ENCODE measurements around the gene HES3. TPM values are rescaled to one million over a fixed set of nuclear protein-coding genes. Genes with fewer than 3 reads are reported as not detected.

HES3 gene
- total RNA-seq, 1 experiment from 2014 or later, result not detected

DNA sequence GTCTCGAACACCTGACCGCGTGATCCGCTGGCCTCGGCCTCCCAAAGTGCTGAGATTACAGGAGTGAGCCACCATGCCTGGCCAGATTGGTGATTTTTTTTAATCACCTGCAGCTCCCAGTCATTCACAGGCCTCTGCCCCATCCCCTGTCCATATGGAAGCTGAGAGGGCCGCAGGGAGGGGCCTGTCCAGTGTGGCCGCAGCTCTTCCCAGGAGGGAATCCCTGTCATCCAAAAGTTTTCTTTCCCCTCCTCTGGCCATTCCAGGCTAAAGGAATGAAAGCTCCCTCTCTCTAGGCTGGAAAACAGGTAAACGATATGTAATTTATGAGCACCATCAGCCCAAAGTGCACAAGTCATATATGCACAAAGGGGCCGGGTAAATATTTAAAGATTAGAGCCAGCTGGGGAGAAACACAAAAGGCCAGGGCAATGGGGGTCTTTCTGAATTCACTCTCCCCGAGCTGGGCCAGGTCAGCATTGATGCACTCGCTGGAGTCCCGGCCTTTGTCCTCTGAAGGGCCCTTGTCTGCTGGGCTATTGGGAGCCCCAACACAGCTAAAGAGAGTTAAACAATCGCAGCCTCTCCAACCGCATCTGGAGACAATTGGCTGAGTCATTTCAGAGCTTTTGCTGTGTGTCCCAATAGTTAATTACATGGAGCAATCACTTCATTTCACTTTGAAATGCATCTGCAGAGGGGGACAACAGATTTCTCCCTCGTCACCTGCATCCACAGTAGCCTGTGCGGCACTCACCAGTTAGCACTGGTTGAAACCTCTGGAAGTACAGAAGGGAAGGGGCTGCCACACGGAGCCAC lies 3.8 kb upstream of the HES3 start:
- no peaks in the 10 kb centered on the region for H3K9me2 ChIP-seq (ENCODE audit: insufficient read depth)
- H3K9ac ChIP-seq (ENCODE audit: low read length), result no peak overlapping the region
- peaks cover 8 to 40% of the 10 kb centered on the region in 2 experiments; a peak in 3 of 4 replicates for H3K4me1 ChIP-seq (ENCODE audit: control insufficient read depth in 1 of 2, insufficient read depth in 2 of 2, low read length in 2 of 2)
- ChIA-PET POLR2A (no interaction called here), RAD21 (ENCODE audit: low non-redundant PET in 1 of 2, low total read pairs in 2 of 2, uncharacterized antibody in 2 of 2, unreplicated experiment in 2 of 2) (no interaction called here), CTCF (interaction anchor here (1.2 kb wide), 1 partner anchor 35 kb away, joined by 5 read pairs; no protein-coding TSS in a partner anchor)
- intact Hi-C loops (cut with micrococcal nuclease), result no loop called here
- H3K4me3 ChIP-seq (replicated peaks in 1 of 2; ENCODE audit: low read depth in 1 of 2, low read length in 2 of 2), result no peak overlapping the region
- no peaks in the 10 kb centered on the region for H4K20me1 ChIP-seq (ENCODE audit: insufficient read depth)
- no TSS peak for BruUV-seq (replicated peaks)
- DNase-seq (ENCODE audit: low read depth, low spot score) (no peak), ATAC-seq (no peak)
- no peaks in the 10 kb centered on the region for H3K36me3 ChIP-seq (ENCODE audit: control insufficient read depth in 1 of 2, insufficient read depth in 2 of 2, low read length in 2 of 2)
- H3K4me2 ChIP-seq (ENCODE audit: low read length), result no peak overlapping the region
- TF ChIP-seq CBX3 (IDR thresholded peaks at IDR 0.05; ENCODE audit: low read depth) (no peak), TCF7L2 (IDR thresholded peaks at IDR 0.05; ENCODE audit: borderline replicate concordance, extremely low read depth, insufficient read depth, insufficient read length) (no peak), POLR2A (IDR thresholded peaks at IDR 0.05; ENCODE audit: borderline replicate concordance, extremely low read depth, insufficient read depth, insufficient read length) (no peak), JUND (IDR thresholded peaks at IDR 0.05) (no peak), ZNF274 (IDR thresholded peaks at IDR 0.05; ENCODE audit: low read depth, low read length) (no peak), YY1 (IDR thresholded peaks at IDR 0.05; ENCODE audit: extremely low read depth, insufficient replicate concordance, low read depth, low read length) (no peak), POLR2AphosphoS5 (IDR thresholded peaks at IDR 0.05; ENCODE audit: low read depth, low read length) (no peak), SP1 (IDR thresholded peaks at IDR 0.05; ENCODE audit: low read depth) (no peak)
- TF ChIP-seq, protein P1, sequence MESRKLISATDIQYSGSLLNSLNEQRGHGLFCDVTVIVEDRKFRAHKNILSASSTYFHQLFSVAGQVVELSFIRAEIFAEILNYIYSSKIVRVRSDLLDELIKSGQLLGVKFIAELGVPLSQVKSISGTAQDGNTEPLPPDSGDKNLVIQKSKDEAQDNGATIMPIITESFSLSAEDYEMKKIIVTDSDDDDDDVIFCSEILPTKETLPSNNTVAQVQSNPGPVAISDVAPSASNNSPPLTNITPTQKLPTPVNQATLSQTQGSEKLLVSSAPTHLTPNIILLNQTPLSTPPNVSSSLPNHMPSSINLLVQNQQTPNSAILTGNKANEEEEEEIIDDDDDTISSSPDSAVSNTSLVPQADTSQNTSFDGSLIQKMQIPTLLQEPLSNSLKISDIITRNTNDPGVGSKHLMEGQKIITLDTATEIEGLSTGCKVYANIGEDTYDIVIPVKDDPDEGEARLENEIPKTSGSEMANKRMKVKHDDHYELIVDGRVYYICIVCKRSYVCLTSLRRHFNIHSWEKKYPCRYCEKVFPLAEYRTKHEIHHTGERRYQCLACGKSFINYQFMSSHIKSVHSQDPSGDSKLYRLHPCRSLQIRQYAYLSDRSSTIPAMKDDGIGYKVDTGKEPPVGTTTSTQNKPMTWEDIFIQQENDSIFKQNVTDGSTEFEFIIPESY (IDR thresholded peaks at IDR 0.05; ENCODE audit: extremely low read depth, insufficient replicate concordance, low read length), result no peak
- TF ChIP-seq, protein P2, sequence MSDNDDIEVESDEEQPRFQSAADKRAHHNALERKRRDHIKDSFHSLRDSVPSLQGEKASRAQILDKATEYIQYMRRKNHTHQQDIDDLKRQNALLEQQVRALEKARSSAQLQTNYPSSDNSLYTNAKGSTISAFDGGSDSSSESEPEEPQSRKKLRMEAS (IDR thresholded peaks at IDR 0.05), result no peak
- TF ChIP-seq, protein P3, sequence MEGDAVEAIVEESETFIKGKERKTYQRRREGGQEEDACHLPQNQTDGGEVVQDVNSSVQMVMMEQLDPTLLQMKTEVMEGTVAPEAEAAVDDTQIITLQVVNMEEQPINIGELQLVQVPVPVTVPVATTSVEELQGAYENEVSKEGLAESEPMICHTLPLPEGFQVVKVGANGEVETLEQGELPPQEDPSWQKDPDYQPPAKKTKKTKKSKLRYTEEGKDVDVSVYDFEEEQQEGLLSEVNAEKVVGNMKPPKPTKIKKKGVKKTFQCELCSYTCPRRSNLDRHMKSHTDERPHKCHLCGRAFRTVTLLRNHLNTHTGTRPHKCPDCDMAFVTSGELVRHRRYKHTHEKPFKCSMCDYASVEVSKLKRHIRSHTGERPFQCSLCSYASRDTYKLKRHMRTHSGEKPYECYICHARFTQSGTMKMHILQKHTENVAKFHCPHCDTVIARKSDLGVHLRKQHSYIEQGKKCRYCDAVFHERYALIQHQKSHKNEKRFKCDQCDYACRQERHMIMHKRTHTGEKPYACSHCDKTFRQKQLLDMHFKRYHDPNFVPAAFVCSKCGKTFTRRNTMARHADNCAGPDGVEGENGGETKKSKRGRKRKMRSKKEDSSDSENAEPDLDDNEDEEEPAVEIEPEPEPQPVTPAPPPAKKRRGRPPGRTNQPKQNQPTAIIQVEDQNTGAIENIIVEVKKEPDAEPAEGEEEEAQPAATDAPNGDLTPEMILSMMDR (IDR thresholded peaks at IDR 0.05 in 2 of 3, conservative IDR thresholded peaks at IDR 0.05 in 1 of 3; ENCODE audit: borderline replicate concordance in 1 of 3, insufficient read depth in 1 of 3, low read depth in 2 of 3, low read length in 2 of 3), result no peak
- H3K27ac ChIP-seq (ENCODE audit: low read depth, low read length), result no peak overlapping the region
- H3K9me3 ChIP-seq (ENCODE audit: control insufficient read depth in 1 of 2, insufficient read depth in 1 of 2, low read depth in 1 of 2, low read length in 2 of 2), result no peaks in the 10 kb centered on the region
- peaks cover 4% of the 10 kb centered on the region for H3K79me2 ChIP-seq (ENCODE audit: insufficient read depth, low read length)
- no peaks in the 10 kb centered on the region for H3K27me3 ChIP-seq (ENCODE audit: insufficient read depth, low read length)
- no peak overlapping the region for H2AFZ ChIP-seq (ENCODE audit: low read depth, low read length, poor library complexity, severe bottlenecking)
